ENCODE data around the gene SLC25A20.
A peak's percentile ranks its signal among the peaks of the same experiment; 100 is the strongest.
"Not testable (repeated sequence)": the region's sequence is repeated elsewhere in the genome, so short reads cannot be mapped to it uniquely, and the experiment has no call there.

Gene SLC25A20, protein sequence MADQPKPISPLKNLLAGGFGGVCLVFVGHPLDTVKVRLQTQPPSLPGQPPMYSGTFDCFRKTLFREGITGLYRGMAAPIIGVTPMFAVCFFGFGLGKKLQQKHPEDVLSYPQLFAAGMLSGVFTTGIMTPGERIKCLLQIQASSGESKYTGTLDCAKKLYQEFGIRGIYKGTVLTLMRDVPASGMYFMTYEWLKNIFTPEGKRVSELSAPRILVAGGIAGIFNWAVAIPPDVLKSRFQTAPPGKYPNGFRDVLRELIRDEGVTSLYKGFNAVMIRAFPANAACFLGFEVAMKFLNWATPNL

GRCh38 chr3:48898383-48899234 is at the start of gene SLC25A20:
Gene SLC25A20 (minus strand): TSS chr3:48898882. CDS start chr3:48898794, 88 bp downstream.
- DNase-seq = peak; percentile 89 to 90

- no peak for DNase-seq
Measured at GRCh38 chr3:48945891-48946549, 47.3 kb upstream of the SLC25A20 start.

GRCh38 chr3:48945432-48945831 is 46.8 kb upstream of the SLC25A20 start:
- DNase-seq = no peak

GRCh38 chr3:48938689-48939088 is 40.0 kb upstream of the SLC25A20 start:
- no peak for DNase-seq

GRCh38 chr3:48938156-48938555 is 39.5 kb upstream of the SLC25A20 start:
- DNase-seq = no peak

DNA sequence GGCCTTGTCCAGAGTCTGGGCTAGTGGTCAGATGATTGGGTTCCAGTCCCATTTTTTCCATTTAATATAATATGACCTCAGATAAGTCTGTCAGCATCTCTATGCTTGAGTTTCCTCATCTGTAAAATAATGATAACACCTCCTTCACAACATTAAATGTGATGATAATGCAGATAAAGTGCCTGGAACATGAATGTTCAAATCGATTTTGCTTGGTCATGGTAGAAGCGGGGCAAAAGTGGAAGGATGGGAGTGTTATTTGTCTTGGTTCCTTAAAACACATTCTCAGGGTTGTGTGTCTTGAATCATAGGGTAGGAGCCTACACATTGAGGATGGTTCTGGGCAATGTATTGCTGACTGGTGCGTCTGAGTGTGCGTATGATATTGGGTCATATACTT is 36.8 kb upstream of the SLC25A20 start:
- no peak for DNase-seq

- no peak for DNase-seq
Measured at GRCh38 chr3:48934333-48934991, 35.8 kb upstream of the SLC25A20 start.

- no peak for DNase-seq
Measured at GRCh38 chr3:48931944-48932580, 33.4 kb upstream of the SLC25A20 start.

- no peak for DNase-seq
Measured at GRCh38 chr3:48930590-48930989, 31.9 kb upstream of the SLC25A20 start.

GRCh38 chr3:48929358-48930035 is 30.8 kb upstream of the SLC25A20 start:
- DNase-seq = no peak

- no peak for DNase-seq
Measured at GRCh38 chr3:48928679-48929078, 30.0 kb upstream of the SLC25A20 start.

- DNase-seq = no peak
Measured at GRCh38 chr3:48927928-48928327, 29.2 kb upstream of the SLC25A20 start.

DNA sequence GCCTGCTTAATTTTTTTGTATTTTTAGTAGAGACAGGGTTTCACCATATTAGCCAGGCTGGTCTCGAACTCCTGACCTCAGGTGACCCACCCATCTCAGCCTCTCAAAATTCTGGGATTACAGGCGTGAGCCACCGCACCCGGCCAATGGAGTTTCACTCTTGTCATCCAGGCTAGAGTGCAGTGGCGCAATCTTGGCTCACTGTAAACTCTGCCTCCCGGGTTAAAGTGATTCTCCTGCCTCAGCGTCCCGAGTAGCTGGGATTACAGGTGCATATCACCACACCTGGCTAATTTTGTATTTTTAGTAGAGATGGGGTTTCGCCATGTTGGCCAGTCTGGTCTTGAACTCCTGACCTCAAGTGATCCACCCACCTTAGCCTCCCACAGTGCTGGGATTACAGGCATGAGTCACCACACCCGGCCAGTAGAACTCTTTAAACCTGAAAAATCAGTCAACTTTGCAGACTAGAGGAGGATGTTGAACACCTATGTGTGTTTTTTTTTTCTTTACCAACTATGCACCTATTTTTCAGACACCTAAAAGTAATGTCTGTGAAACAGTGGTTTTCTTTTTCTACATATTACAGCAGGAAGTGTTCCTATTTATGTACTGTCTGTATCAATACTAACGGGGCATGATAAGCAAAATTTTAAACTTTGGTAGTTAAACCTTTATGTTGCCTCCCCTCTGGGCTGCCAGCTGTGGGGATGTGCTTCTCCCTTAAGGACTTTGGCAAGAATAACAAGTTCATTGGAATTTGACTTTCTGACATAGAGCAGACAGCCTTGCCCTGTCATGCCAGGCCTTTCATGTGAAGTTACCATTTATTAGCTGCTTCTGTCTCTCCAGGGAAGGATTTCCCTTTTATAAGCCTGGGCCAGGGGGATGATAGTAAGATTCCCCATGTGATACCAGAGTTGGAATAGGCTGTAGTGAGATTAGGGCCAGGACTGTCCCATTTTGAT is 28.0 kb upstream of the SLC25A20 start:
- DNase-seq = peak; percentile 3 to 25

DNA sequence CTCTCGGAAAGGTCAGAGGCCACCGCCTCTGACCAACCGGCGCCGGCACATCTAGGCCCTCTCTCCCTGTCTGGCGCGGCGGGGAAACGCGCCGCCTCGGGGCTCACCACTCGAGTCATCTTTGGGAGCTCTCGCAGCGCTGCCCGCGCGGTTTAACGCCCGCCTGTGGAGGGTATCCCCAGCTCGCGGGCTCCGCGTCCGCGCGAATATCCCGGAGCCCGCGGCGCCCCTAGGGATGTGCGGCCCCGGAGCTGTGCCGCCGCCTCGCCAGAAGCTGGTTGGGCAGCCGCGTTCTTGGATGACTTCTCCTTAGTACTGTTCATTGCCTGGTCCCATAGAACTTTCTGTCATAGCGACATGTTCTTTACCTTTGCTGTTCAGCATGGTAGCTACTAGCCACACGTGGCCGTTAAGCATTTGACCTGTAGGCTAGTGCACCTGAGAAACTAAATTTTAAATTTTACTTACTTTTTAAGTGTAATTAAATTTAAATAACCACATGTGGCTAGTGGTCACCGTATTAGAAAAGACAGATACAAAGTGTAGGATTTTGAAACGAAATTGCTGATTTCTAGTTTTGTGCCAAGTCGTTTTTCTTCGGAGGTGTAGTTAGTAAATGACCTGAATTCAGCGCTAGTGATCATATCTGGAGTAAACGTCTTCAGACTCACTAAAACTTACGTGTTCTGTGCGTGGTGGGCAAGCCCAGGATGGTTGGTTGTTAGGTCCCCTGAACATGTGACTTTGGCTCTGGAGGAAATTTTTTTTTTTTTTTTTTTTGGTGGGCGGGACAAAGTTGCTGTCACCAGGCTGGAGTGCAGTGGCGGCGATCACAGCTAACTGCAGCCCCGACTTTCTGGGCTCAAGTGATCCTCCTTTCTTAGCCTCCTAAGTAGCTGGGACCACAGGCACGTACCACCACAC is 20.8 kb upstream of the SLC25A20 start:
- DNase-seq = peak; percentile 37 to 58

DNA sequence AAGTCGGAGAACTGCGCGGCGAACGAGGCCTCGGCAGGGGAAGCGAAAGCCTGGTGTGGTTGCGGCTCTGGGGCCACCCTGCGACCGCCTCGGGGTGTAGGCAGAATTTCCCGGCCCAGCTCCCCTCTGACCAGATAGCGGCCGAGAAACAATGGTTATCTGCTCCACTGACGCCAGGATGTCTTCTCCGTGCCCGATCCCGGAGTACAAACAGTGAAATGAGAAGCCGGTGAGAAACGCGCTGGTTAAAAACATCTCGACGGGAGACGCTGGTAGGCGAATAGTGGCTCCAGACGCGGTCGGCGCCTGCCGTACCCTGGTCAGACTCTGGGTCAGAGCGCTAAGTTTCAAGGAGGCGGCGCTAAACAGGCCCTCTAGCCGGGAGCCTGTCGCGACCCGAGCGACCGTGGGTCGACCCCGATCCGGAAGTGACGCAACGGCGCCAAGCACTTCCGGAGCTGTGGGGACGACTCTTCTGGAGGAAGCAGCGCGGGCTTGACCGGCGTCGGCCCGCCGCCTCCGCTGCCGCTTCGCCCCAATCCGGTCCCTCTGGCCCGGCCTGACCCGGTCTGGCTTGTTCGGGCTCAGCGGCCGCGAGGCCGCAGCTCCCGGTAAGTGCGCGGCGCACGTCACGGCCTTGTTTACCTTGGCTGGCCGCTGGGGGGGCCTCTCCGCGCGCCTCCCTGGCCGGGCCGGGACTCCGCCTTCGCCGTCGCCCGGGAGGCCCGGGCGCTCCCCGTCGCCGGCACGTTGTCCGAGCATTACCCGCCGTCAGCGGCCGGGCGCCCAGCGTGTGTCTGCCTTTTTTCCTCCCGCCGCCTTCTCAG is 19.9 kb upstream of the SLC25A20 start, which contains the start of gene ARIH2:
TSS of gene ARIH2 (plus strand) at position 455 of the 827 bp plus-strand sequence. CDS start 8,717 bp downstream, outside the sequence.
- DNase-seq = peak; percentile 82 to 83

DNA sequence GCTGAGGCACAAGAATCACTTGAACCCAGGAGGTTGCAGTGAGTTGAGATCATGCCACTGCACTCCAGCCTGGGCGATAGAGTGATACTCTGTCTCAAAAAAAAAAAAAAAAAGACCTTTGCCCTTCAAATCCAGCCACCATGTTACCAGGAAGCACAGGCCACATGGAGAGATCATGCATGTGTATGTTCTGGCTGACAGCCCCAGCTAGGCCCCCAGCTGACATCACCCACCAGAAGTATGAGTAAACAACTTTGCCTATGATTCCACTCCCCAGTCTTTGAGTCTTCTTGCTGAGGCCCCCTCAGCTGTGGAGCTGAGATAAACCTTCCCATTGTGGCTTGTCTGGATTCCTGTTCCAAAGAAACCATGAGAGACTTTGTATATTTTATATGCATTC is 16.6 kb upstream of the SLC25A20 start:
- no peak for DNase-seq

DNA sequence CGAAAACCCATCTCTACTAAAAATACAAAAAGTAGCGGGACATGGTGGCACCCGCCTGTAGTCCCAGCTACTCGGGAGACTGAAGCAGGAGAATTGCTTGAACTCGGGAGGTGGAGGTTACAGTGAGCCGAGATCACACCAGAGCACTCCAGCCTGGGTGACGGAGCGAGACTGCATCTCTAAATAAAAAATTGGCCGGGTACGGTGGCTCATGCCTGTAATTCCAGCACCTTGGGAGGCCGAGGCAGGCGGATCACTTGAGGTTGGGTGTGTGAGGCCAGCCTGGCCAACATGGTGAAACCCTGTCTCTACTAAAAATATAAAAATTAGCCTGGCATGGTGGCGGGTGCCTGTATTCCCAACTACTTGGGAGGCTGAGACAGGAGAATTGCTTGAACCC is 8.3 kb upstream of the SLC25A20 start:
- DNase-seq = not testable (repeated sequence)

DNA sequence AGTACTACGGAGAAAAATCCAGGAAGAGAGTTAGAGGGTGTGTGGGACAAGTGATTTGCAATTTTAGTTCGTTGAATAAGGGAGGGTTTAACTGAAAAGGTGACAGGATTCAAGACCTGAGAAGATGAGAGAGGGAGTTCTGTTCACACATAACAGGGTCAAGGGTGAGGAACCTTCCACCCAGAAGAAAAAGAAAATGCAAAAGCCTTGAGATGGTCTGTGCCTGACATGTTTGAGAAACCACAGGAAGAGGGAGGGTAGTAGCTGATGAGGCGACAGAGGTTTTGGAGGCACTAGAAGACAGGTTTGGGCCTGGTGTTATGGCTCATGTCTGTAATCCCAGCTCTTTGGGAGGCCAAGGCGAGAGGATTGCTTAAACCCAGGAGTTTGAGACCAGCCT is 591 bp upstream of the SLC25A20 start:
- DNase-seq = no peak
